NAMALWA (cell line): ENCODE data around the gene ROR1.

ENCODE experiments used
- DNase-seq: peaks from one replicate; pipeline ENCODE4 v3.0.0-alpha.2; 2015; ENCODE audit warnings: low spot score

The ROR1 gene

GRCh38 chr1:63884486-63884885 is 110.7 kb downstream of the ROR1 start:
- DNase-seq, result no peak

- DNase-seq, result no peak
These were observed 112.1 kb downstream of the ROR1 start for GRCh38 chr1:63885899-63886298.

- DNase-seq, result no peak
These were observed 112.5 kb downstream of the ROR1 start for GRCh38 chr1:63886340-63886739.

GRCh38 chr1:63887809-63888208 is 114.0 kb downstream of the ROR1 start:
- DNase-seq, result peak; percentile 23

GRCh38 chr1:63888984-63889383 is 115.2 kb downstream of the ROR1 start:
- no peak for DNase-seq

- no peak for DNase-seq
These were observed 116.7 kb downstream of the ROR1 start for GRCh38 chr1:63890468-63890867.

GRCh38 chr1:63891060-63891690 is 117.4 kb downstream of the ROR1 start:
- DNase-seq, result peak; percentile 29

GRCh38 chr1:63892632-63893395 is 119.0 kb downstream of the ROR1 start:
- peak; percentile 95 for DNase-seq

GRCh38 chr1:63893976-63894375 is 120.2 kb downstream of the ROR1 start:
- no peak for DNase-seq

- DNase-seq, result no peak
These were observed 120.9 kb downstream of the ROR1 start for GRCh38 chr1:63894627-63895265.

GRCh38 chr1:63896755-63897154 is 122.9 kb downstream of the ROR1 start:
- DNase-seq, result no peak

GRCh38 chr1:63898428-63899196 is 124.8 kb downstream of the ROR1 start:
- DNase-seq, result no peak

- no peak for DNase-seq
These were observed 127.3 kb downstream of the ROR1 start for GRCh38 chr1:63901094-63901493.

GRCh38 chr1:63902844-63903589 is 129.2 kb downstream of the ROR1 start:
- DNase-seq, result no peak

GRCh38 chr1:63903947-63904610 is 130.3 kb downstream of the ROR1 start:
- DNase-seq, result peak; percentile 33

GRCh38 chr1:63904826-63905225 is 131.0 kb downstream of the ROR1 start:
- no peak for DNase-seq

GRCh38 chr1:63906047-63906704 is 132.4 kb downstream of the ROR1 start:
- no peak for DNase-seq

- DNase-seq, result no peak
These were observed 133.2 kb downstream of the ROR1 start for GRCh38 chr1:63907051-63907450.

GRCh38 chr1:63908016-63908415 is 134.2 kb downstream of the ROR1 start:
- DNase-seq, result no peak

GRCh38 chr1:63909526-63909925 is 135.7 kb downstream of the ROR1 start:
- DNase-seq, result no peak

- DNase-seq, result no peak
These were observed 137.2 kb downstream of the ROR1 start for GRCh38 chr1:63911049-63911448.
